ENCODE data around the gene POC1B.

The POC1B gene

GRCh38 chr12:89514751-89515150 lies 11.1 kb downstream of the POC1B start:
- TF ChIP-seq, protein P1, sequence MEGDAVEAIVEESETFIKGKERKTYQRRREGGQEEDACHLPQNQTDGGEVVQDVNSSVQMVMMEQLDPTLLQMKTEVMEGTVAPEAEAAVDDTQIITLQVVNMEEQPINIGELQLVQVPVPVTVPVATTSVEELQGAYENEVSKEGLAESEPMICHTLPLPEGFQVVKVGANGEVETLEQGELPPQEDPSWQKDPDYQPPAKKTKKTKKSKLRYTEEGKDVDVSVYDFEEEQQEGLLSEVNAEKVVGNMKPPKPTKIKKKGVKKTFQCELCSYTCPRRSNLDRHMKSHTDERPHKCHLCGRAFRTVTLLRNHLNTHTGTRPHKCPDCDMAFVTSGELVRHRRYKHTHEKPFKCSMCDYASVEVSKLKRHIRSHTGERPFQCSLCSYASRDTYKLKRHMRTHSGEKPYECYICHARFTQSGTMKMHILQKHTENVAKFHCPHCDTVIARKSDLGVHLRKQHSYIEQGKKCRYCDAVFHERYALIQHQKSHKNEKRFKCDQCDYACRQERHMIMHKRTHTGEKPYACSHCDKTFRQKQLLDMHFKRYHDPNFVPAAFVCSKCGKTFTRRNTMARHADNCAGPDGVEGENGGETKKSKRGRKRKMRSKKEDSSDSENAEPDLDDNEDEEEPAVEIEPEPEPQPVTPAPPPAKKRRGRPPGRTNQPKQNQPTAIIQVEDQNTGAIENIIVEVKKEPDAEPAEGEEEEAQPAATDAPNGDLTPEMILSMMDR (IDR thresholded peaks at IDR 0.05; ENCODE audit: low read depth, low read length): no peak
- DNase-seq (ENCODE audit: low read depth in 2 of 2): no peak
- no peak overlapping the region for H3K4me3 ChIP-seq (replicated peaks in 1 of 2; ENCODE audit: low read depth in 2 of 2, low read length in 2 of 2)

DNA sequence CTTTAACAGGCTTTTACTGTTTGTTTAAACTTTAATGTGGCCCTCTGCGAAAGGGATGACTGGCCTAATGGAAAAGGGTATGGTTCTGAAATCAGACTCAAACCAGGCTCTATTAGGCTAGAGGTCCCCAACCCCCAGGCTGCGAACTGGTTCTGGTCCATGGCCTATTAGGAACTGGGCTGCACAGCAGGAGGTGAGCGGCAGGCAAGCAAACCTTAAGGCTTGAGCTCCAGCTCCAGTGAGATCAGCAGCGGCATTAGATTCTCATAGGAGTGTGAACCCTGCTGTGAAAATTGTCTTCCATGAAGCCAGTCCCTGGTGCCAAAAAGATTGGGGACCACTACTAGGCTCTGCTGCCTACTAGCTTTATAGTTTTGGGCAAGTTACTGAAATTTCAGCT lies 12.3 kb downstream of the POC1B start:
- no peak for DNase-seq (ENCODE audit: low read depth in 2 of 2)
- TF ChIP-seq, protein P1 (IDR thresholded peaks at IDR 0.05; ENCODE audit: low read depth, low read length): no peak
- no peak overlapping the region for H3K4me3 ChIP-seq (replicated peaks in 1 of 2; ENCODE audit: low read depth in 2 of 2, low read length in 2 of 2)

GRCh38 chr12:89507015-89507824 lies 18.6 kb downstream of the POC1B start:
- no peak overlapping the region for H3K4me3 ChIP-seq (replicated peaks in 1 of 2; ENCODE audit: low read depth in 2 of 2, low read length in 2 of 2)
- DNase-seq (ENCODE audit: low read depth in 2 of 2): peak in 1 of 2 donors; percentile 4
- TF ChIP-seq, protein P1 (IDR thresholded peaks at IDR 0.05; ENCODE audit: low read depth, low read length): no peak

DNA sequence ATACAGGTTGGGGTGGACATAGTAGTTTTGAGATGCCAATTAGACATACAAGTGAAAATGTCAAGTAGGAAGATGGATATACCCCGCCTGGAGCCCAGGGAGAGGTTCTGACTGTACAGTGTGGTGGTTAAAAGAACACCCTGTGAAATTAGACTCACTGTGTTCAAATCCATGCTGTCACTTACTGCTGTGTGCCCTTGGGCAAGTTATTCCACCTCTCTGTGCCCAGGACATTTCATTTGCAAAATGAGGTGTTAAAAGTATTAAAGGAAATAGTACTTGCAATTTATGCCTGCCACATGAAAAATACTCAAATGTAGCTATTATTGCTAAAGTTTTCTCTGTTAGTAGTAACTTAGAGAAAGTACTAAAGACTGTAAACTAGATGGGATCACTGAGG lies 19.8 kb downstream of the POC1B start:
- no peak overlapping the region for H3K4me3 ChIP-seq (replicated peaks in 1 of 2; ENCODE audit: low read depth in 2 of 2, low read length in 2 of 2)
- DNase-seq (ENCODE audit: low read depth in 2 of 2): no peak
- TF ChIP-seq, protein P1 (IDR thresholded peaks at IDR 0.05; ENCODE audit: low read depth, low read length): no peak

GRCh38 chr12:89504560-89505346 lies 21.1 kb downstream of the POC1B start:
- no peak overlapping the region for H3K4me3 ChIP-seq (replicated peaks in 1 of 2; ENCODE audit: low read depth in 2 of 2, low read length in 2 of 2)
- DNase-seq (ENCODE audit: low read depth in 2 of 2): peak; percentile 25 to 48
- TF ChIP-seq, protein P1 (IDR thresholded peaks at IDR 0.05; ENCODE audit: low read depth, low read length): no peak

GRCh38 chr12:89501793-89502192 lies 24.1 kb downstream of the POC1B start:
- TF ChIP-seq, protein P1 (IDR thresholded peaks at IDR 0.05; ENCODE audit: low read depth, low read length): no peak
- H3K4me3 ChIP-seq (replicated peaks in 1 of 2; ENCODE audit: low read depth in 2 of 2, low read length in 2 of 2): no peak overlapping the region
- DNase-seq (ENCODE audit: low read depth in 2 of 2): peak; percentile 26 to 52

Measured in cardiac fibroblast (primary cell).